Neural progenitor cell (in vitro differentiated cells): ENCODE results near the gene WDR93.

ENCODE experiments used
- EZH2 ChIP-seq: fragments of 200-600 bp; sonication (generic); IDR thresholded peaks from 2 replicates; pipeline ENCODE4 v1.6.1; 2017; ENCODE audit warnings: antibody characterized with exemption, mild to moderate bottlenecking, moderate library complexity
- EZH2phosphoT487 ChIP-seq: fragments of 200-600 bp; sonication (generic); IDR thresholded peaks from 2 replicates; pipeline ENCODE4 v1.6.1; 2017; ENCODE audit warnings: antibody characterized with exemption
- TF ChIP-seq, protein P1 (sequence below): fragments of 200-600 bp; sonication (generic); IDR thresholded peaks from 2 replicates; pipeline ENCODE4 v1.5.1; 2017; ENCODE audit warnings: antibody characterized with exemption, mild to moderate bottlenecking

DNA sequence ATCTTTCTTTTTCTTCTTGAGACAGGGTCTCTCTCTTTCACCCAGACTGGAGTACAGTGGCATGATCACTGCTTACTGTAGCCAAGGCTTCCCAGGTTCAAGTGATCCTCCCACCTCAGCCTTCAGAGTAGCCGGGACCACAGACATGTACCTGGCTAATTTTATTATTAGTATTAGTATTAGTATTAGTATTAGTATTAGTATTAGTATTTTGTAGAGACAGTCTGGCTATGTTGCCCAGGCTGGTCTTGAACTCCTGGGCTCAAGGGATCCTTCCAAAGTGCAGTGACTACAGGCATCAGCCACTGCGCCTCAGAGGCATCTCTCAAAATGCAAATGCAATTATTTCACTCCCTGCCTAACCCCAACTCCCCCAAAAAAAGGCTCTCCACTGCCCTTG lies 37.0 kb upstream of the WDR93 start:
- TF ChIP-seq, protein P1, sequence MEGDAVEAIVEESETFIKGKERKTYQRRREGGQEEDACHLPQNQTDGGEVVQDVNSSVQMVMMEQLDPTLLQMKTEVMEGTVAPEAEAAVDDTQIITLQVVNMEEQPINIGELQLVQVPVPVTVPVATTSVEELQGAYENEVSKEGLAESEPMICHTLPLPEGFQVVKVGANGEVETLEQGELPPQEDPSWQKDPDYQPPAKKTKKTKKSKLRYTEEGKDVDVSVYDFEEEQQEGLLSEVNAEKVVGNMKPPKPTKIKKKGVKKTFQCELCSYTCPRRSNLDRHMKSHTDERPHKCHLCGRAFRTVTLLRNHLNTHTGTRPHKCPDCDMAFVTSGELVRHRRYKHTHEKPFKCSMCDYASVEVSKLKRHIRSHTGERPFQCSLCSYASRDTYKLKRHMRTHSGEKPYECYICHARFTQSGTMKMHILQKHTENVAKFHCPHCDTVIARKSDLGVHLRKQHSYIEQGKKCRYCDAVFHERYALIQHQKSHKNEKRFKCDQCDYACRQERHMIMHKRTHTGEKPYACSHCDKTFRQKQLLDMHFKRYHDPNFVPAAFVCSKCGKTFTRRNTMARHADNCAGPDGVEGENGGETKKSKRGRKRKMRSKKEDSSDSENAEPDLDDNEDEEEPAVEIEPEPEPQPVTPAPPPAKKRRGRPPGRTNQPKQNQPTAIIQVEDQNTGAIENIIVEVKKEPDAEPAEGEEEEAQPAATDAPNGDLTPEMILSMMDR: no peak
- TF ChIP-seq EZH2phosphoT487 (no peak), EZH2 (no peak)
